Pulmonary artery endothelial cell (primary cell): ENCODE results near the gene DNASE1L2. TPM values are rescaled to one million over a fixed set of nuclear protein-coding genes. Genes with fewer than 3 reads are reported as not detected.
"Not testable (repeated sequence)": the region's sequence is repeated elsewhere in the genome, so short reads cannot be mapped to it uniquely, and the experiment has no call there.

ENCODE experiments used
- DNase-seq: peaks from one replicate; pipeline ENCODE4 v3.0.0-alpha.2; 2011; ENCODE audit warnings: low read depth, low spot score
- total RNA-seq: library from RNA; depleted of rRNA; stranded (reverse); fragments of >200 nt; gene quantifications from 2 replicates; pipeline ENCODE4 v1.2.3, GENCODE V29; 2014

The DNASE1L2 gene
- total RNA-seq, 1 donor from 2014 or later: 0.26 TPM

DNA sequence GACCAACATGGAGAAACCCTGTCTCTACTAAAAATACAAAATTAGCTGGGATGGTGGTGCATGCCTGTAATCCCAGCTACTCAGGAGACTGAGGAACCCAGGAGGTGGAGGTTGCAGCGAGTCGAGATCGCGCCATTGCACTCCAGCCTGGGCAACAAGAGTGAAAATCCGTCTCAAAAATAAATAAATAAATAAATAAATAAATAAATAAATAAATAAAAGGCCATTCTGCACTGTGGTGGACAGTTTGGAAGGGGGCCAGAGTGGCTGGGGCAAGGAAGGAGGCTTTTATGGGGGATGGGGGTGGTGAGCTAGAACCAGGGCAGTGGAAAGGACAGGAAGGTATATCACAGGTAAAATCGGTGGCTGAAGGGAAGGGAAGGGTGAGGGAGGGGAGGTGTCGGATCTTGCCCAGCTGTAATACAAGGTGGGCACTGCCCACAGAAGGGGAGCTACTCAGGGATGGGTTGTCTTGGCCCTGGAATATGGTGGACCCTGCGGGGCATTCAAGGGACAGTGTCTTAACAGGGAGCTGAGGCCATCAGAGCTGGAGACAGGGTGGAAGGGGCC, 33.0 kb upstream of the DNASE1L2 start:
- DNase-seq: not testable (repeated sequence)

DNA sequence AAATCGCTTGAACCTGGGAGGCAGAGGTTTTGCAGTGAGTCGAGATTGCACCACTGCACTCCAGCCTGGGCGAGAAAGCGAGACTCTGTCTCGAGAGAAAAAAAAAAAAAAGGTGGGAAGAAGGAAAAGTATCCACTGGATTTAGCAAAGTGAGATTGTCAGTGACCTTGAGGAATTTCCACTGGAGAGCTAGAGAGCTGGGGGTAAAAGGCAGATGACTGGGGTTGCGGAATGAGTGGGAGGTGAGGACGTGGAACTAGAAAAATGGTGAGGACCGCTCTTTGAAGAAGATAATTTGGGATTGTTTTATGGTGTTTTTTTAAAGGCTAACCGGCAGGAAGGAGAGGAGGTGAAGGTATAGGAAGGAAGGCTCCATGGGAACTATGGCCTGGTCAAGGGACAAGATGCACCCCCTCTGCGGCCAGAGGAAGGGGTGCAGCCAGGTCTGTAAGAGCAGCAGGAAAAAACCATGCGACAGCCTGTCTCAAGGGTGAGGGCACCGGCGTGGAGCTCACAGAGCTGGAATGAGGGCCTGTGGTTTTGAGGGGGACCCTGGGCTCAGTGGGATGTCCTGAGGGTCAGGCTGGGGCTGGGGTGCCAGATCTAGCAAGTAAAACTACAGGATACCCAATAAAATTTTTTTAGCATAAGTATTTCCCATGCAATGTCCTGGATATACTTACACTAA, 31.7 kb upstream of the DNASE1L2 start:
- DNase-seq: no peak

DNA sequence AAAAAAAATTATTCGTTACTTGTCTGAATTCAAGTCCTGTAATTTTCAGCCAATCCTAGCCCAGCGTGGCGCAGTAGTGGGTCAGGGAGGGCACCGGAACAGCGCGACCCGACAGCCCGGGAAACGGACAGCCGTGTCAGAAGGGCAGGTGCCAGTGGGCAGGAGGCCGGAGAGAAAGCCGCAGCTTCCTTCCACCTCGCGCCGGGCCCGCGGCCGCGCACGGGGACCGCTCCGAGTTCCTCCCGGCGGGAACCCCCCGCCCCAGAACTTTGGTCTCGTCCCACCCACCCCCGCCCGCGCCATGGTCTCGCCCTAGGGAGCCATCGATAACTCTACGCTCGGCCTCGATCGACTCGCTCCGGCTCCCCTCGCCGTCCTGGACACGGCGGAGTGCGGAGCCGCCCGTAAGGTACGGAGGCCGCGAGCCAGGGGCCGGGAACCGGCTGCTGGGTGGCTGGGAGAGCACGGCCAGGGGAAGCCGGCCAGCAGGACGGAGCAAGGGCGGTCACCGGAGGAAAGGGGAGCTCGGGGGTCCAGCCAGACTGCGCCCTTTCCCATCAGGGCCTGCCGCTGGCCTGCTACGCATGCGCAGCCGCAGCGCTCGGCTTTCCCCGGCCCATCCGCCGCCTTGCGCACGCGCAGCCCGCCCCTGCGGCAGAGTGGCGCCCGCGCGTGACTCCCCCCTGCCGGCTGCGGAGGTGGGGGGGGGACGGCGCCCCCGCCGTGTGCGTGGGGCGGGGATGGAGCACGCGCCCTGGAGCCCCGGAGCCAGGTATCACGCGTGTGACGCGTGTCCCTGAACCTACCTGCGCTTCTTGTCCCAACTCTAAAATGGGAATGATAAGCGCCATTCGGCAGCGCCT, 30.9 kb upstream of the DNASE1L2 start, which contains the start of gene MLST8:
Gene MLST8 (plus strand): TSS at position 351 of the 863 bp plus-strand sequence. CDS start 632 bp downstream, outside the sequence.
- peak; percentile 54 for DNase-seq

DNA sequence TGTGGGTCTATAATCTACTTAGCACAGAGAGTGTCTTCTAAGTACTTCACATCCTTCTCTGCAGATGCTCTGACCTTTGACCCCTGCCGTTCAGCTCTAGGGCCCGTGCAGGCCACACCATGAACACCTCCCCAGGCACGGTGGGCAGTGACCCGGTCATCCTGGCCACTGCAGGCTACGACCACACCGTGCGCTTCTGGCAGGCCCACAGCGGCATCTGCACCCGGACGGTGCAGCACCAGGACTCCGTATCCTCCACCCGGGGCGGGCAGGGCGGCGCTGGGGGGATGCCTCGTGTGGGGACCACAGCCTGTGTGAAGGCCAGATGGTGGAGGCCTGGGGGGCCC, 30.3 kb upstream of the DNASE1L2 start:
- no peak for DNase-seq

DNA sequence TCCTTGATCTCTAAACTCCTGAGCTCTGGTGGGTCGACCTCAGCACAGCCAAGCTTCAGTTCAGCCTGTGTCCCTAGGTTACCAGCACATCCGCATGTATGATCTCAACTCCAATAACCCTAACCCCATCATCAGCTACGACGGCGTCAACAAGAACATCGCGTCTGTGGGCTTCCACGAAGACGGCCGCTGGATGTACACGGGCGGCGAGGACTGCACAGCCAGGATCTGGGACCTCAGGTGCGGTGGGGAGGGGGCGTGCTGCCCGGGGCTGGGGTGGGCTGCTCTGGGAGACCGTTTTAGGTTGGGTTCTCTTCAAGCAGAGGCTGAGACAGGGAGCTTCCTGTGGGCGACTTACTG, 29.8 kb upstream of the DNASE1L2 start:
- DNase-seq: no peak

DNA sequence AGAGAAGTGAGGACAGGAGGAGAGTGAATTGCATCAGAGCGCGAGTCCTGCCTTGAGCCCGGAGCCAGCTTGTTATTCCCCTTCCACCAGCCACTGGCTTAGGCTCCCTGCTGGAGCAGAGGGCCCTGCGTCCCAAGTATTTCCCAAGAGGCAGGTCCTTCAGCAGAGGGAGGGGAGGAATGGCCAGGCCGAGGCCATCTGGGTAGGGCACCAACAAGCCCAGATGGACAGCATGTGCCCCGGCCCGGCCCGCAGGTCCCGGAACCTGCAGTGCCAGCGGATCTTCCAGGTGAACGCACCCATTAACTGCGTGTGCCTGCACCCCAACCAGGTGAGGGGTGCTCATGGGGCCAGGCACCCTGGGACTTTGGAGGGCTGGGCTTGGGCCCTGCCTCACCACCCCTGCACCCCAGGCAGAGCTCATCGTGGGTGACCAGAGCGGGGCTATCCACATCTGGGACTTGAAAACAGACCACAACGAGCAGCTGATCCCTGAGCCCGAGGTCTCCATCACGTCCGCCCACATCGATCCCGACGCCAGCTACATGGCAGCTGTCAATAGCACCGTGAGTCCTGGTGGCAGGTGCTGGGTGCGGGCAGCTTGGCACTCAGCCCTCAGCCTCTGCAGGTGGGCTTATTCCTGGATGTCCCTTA, 29.3 kb upstream of the DNASE1L2 start:
- no peak for DNase-seq

DNA sequence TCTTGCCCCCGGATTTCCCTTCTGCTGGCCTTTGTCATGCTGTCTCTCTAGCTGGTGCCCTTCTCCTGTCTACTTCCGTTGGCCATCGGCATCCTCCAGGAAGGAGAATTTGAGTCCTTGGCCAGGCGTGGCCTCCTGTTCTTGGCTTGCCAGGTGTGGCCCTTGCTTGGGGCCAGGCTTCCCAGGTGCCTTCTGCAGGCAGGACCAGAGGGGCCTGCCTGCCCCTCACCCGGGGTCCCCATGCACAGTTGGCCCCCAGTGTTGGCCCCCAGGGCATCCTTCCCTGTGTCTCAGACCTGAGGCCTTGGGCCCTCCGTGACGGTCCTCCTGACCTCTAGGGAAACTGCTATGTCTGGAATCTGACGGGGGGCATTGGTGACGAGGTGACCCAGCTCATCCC, 28.4 kb upstream of the DNASE1L2 start:
- DNase-seq: no peak

DNA sequence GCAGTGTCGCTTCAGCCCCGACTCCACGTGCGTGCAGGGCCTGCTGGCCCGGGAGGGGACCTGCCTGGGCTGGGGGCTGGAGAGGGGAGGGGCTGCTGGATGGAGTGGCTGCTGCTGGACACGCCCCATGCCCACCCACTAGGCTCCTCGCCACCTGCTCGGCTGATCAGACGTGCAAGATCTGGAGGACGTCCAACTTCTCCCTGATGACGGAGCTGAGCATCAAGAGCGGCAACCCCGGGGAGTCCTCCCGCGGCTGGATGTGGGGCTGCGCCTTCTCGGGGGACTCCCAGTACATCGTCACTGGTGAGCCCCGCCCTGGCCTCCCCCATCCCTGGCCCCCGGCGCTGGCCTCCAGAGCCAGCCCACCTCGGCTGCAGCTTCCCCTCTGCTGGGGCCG, 27.9 kb upstream of the DNASE1L2 start:
- DNase-seq: no peak

DNA sequence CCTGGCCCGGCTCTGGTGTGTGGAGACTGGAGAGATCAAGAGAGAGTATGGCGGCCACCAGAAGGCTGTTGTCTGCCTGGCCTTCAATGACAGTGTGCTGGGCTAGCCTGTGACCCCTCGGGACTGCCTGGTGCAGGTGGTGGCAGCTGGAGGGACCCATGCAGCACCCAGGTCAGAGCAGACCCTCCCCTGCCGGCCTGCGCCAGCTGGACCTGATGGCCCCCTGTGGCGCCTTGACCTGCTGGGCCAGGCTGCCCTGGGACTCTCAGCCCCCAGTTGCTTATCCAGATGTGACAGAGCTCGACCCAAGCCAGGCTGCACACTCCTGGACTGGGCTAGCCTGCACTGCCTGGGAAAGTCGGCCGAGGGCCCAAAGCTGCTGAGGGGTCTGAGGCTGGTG, 27.5 kb upstream of the DNASE1L2 start:
- no peak for DNase-seq

DNA sequence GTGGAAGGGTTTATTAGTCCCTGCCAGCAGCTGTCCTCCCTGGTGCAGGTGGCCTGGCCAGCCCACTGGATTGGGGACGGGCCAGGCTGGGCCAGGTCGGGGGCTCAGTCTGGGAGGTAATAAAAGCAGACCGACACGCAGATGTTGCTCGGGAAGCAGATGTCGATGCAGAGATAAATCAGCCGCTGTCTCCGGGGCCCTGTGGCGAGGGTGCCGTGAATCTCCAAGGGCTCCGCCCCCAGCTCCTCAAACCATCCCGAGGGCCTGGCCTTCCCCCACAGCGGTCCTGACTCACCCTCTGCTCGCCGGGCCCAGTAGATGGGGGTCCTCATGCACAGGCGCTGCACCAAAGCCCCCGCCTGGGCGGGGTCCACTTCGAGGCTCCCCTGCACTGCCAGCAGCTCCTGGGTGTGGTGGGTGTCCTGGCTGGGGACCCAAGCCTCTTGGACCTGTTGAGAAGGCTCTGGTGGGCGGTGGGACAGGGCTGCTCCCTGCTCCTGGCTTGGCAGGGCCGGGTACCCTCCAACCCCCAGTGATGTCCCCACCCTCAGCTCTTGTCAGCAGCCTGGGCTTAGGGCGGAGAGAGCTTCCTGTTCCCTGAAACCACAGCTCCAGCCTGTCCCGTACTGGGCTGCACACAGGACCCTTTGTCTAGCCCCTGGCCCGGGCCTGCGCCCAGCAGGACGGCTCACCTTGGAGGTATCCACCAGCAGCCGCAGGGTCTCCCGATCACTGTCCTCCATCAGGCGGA, 26.8 kb upstream of the DNASE1L2 start:
- DNase-seq: no peak

DNA sequence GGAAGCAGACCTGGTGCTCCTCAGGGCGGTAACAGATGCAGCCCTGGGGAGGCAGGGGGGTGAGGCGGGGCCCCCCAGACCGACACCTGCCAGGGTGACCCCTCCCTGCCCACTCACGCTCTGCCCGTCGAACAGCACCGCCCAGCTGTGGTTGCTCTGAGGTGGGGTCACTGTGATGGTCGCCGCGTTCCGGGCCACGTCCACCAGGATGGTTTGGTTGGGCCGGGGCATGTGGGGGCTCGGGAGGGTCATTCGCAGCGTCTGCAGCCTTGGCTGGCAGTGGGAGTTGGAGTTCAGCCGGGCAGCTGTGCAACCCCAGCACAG, 26.3 kb upstream of the DNASE1L2 start:
- DNase-seq: no peak

DNA sequence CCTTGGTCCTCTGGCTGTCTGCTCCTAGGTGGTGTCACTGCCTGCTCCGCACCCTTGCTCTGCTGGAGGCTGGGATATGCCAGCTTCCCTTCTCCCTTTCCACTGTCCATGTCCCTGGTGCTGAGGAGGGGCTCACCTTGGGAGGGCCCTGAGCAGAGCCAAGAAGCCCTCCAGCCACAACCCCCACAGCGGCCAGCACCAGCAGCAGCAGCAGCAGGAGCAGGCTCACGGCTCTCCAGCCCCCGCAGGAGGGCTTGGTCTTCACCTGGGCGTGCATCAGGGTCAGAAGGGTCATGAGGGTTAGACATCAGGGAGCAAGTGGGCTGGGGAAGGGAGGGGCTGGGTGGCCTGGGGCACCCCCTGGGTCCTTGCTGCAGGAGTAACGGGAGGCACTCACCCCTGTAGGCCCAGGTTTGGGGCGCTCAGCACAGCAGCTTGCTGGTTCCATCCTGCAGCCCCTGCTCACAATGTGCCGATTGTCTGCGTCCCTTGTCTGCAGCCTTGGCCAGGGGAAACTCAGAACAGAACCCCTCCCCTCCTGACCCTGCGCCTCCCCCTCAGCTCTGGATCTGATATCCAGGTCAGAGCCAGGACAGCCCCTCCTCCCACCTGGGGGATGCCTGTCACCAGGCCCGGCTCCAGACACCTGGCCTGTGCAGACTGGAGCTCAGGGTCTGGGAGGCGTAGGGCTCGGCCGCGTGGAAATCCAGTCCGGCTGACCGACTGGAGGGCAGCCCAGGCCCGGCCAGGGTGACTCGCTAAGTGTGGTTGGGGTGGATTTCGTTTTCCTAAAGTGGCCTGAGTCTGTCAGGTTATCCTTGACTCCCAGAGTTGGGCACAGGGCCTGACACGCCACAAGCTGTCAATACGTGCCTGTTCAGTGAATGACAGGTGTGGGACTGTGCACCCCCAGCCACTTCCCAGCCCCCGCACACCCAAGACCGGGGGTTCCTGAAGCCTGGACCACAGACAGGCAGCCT, 25.6 kb upstream of the DNASE1L2 start, which contains the start of gene BRICD5:
Gene BRICD5 (minus strand): TSS at position 478 of the 980 bp plus-strand sequence. CDS start 30 bp downstream, at position 448.
- DNase-seq: no peak

DNA sequence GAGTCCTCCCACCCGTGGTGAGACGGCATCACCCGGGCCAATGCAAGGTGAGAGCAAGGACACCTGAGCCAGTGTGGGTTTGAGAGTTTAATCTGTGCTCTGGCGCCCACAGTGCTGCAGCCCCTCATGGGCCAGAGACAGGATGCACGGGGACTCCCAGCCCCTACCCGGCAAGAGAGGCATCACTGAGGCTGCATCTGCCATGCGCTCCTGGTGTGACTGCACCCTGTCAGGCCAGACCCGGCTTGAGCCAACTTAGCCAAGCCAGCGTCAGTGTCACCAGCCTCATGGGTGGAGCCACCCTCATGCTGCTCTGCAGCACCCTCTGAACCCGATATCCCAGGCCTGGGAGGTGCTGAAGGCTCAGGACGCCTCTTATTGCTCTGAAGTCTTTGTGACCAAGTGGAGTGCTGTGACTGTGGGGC, 24.3 kb upstream of the DNASE1L2 start:
- no peak for DNase-seq

DNA sequence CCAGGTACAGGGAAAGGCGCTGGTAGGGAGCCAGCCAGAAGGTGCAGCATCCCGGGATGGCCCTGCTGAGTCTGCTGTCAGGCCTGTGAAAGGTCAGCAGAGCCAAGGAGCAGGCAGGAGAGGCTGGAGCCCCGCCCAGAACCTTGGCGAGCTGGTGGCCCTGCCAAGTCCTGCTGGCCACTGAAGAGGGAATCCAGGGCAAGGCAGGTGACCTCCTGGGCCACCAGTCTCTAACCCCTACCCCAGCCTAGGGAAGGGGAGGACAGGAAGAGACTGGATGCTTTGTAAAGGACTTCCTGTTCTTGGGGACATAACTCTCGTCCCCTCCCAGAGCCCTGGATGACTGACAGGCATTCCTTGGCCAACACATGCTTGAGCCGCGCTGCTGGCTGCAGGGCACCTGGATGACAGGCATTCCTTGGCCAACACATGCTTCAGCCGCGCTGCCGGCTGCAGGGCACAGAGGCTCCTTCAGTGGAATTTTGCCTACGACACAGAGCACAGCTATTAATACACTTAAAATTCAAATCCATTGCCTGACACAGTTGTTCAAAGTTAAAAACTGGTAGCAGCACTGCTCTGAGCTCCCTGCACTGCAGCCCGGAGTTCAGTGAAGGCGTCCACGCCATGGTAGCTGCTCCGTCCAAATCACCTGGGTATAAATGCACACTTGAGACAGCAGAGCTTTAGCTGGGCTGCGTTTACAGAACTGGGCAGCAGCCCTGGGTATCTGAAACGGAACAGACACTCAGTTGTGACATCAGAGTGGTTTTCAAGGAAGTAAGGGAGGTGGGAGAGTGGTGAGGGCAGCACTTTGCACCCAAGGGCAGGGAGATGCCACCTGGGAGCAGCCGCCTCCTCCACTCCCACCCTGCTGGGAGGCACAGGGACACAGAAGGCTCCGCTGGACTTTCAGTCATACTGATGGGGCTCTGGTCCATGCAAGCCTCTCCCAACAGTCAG, 23.6 kb upstream of the DNASE1L2 start:
- DNase-seq: no peak

DNA sequence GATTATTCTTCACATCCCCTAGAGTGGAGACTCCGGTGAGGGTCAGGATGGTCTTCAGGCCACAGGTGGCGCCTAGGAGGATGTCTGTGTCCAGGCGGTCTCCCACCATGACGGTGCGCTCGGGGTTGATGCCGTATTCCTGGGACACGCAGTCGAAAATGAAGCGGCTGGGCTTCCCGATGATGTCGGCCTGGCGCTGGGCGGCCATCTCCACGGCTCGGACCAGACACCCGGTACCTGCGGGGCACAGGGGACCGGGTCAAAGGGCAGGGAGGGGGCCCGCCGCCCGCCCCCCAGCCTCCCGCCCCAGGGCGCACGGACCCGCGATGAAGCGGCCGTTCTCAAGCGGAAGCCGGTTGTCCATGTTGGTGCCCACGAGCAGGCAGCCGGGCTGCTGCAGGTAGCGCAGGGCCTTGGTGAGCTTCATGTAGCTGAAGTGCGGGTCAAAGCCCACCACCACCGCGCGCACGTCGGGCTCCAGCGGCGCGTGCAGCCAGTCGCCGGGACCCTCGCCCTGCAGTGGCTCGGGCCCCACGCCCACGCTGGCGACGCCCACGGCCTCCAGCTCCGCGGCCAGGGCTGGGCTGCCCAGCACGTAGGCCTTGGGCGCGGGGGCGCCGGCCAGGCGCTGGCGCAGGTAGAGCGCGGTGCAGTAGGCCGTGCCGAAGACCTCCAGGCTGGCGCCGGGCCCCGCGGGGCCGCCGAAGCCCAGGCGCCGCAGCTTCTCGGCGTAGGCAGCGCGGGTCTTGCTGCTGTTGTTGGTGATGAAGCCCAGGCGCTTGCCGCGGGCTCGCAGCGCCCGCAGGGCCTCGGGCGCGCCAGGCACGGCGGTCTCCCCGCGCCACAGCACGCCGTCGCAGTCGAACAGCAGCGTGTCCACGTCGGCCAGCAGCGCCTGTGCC, 22.2 kb upstream of the DNASE1L2 start:
- DNase-seq: no peak

DNA sequence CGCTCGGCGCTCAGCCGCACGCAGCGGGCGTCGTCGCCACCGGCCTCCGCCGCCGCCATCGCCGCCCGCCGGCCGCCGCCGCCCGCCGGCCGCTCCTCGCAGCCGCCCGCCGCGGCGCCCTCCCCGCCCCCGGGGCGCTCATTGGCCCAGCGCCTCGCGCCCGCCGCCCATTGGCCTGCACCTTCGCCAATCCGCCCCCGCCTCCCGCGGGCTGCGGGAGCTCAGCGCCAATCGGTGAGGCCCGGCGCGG, 21.6 kb upstream of the DNASE1L2 start, which contains the start of gene PGP:
Gene PGP (minus strand): TSS at position 122 of the 250 bp plus-strand sequence. CDS start 63 bp downstream, at position 59.
- no peak for DNase-seq

DNA sequence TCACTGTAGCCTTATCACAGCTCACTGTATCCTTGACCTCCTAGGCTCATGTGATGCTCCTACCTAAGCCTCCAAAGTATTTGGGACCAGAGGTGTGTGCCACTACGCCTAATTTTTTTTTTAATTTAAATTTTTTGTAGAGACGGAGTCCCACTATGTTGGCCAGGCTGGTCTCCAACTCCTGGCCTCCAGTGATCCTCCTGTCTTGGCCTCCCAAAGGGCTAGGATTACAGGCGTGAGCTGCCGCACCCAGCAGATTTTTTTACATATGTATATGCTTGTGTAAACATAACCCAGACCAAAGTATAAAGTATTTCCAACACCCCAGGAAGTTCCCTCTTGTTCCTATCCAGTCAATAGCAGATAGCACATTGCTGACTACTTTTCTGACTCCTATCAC, 19.9 kb upstream of the DNASE1L2 start:
- no peak for DNase-seq
